ENCODE measurements around the gene CPT2. TPM values are rescaled to one million over a fixed set of nuclear protein-coding genes. Genes with fewer than 3 reads are reported as not detected.

The CPT2 gene
- total RNA-seq, 3 donors from 2014 or later: 30.1 to 75.3 (median 52.3) TPM

DNA sequence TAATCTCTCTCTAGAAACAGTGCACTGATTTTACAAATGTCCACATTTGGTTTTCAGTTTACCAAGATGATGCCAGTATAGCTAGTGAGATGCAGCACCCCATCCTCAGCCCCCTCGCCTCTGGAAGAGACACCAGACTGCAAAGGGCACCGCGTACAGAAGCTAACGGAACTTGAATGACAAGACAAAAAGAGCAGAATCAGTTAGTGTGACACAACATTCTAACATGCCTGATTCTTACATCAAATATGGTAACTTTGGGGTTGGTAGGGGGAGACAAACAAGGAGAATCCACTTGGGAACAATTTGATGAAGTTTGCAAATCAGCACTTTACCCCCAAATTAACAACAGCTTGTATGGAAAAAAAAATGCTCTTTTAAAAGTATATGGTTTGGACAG is 45.8 kb downstream of the CPT2 start:
- Histone ChIP-seq H3K4me1 (ENCODE audit: low read depth) (peaks cover 5% of the 10 kb centered on the region), H3K4me3 (no peak overlapping the region), H3K9me3 (no peaks in the 10 kb centered on the region), H3K36me3 (ENCODE audit: low read depth) (no peaks in the 10 kb centered on the region)
- ATAC-seq (no peak), DNase-seq (no peak)
- intact Hi-C loops (cut with DNase I, micrococcal nuclease): no loop called here
- TF ChIP-seq, protein P1, sequence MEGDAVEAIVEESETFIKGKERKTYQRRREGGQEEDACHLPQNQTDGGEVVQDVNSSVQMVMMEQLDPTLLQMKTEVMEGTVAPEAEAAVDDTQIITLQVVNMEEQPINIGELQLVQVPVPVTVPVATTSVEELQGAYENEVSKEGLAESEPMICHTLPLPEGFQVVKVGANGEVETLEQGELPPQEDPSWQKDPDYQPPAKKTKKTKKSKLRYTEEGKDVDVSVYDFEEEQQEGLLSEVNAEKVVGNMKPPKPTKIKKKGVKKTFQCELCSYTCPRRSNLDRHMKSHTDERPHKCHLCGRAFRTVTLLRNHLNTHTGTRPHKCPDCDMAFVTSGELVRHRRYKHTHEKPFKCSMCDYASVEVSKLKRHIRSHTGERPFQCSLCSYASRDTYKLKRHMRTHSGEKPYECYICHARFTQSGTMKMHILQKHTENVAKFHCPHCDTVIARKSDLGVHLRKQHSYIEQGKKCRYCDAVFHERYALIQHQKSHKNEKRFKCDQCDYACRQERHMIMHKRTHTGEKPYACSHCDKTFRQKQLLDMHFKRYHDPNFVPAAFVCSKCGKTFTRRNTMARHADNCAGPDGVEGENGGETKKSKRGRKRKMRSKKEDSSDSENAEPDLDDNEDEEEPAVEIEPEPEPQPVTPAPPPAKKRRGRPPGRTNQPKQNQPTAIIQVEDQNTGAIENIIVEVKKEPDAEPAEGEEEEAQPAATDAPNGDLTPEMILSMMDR (IDR thresholded peaks at IDR 0.05): no peak

DNA sequence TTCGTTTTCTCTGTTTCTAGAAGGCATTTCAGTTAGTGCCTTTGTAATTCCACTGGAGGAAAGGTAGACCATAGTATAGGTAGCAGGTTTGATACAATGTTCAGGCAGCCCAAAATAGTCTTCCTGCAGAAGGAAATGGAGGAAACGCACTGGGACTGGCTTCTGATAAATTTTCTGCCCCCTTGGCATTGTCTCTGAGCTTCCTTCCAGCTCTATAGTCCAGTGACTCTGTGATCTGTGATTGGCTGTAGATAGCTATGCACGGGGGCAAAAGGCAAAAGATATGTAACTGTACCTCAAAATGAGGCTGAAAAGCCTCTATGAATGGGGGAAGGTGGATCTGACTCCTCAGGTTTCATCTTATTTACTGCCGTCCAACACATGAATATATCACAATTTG is 47.5 kb downstream of the CPT2 start:
- intact Hi-C loops (cut with DNase I, micrococcal nuclease): no loop called here
- ATAC-seq: no peak
- TF ChIP-seq, protein P1 (IDR thresholded peaks at IDR 0.05): no peak
- DNase-seq: no peak
- H3K9me3 ChIP-seq: no peaks in the 10 kb centered on the region
- H3K36me3 ChIP-seq (ENCODE audit: low read depth): no peaks in the 10 kb centered on the region
- no peaks in the 10 kb centered on the region for H3K4me1 ChIP-seq (ENCODE audit: low read depth)
- H3K4me3 ChIP-seq: no peak overlapping the region

DNA sequence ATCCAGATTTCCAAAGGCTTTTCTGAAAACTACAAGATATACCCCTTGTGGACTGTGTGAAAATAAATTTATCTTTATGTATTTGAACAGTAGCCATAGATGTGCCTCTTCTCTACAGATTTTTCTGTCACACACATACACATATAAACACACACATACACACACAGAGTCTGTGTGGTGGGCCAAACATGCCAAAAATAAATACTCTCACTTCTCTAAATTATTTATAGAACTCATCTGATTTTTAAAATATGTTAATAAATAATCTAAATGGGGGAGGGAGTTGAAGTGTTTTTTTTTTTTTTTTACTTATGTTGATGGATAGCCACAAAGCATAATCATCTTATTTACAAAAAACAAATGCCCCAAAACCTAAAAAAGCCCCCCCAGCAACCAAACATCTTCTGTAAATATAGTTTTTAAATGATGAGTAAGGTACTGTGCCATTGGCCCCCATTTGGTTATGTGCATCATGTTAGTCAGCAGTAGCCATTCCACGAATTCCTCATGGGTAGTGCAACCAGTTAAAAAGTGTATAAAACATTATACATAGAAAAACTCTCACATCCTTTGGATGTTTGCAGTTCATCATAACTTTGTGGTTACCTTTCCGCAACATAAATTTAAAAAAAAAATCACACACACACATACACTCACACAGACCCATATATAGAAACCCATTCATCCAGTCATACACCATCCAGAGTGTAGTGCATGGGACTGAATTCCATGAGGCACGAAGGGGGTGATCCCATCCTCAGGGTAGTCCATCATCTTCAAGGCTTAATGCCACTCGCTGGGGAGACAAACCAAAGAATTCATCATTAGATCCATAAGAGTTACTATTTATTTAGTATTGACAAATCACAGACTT is 49.9 kb downstream of the CPT2 start:
- DNase-seq (no peak), ATAC-seq (no peak)
- H3K4me1 ChIP-seq (ENCODE audit: low read depth): no peaks in the 10 kb centered on the region
- intact Hi-C loops (cut with DNase I, micrococcal nuclease): no loop called here
- TF ChIP-seq, protein P1 (IDR thresholded peaks at IDR 0.05): no peak
- no peaks in the 10 kb centered on the region for H3K9me3 ChIP-seq
- no peak overlapping the region for H3K4me3 ChIP-seq
- H3K36me3 ChIP-seq (ENCODE audit: low read depth): no peaks in the 10 kb centered on the region

DNA sequence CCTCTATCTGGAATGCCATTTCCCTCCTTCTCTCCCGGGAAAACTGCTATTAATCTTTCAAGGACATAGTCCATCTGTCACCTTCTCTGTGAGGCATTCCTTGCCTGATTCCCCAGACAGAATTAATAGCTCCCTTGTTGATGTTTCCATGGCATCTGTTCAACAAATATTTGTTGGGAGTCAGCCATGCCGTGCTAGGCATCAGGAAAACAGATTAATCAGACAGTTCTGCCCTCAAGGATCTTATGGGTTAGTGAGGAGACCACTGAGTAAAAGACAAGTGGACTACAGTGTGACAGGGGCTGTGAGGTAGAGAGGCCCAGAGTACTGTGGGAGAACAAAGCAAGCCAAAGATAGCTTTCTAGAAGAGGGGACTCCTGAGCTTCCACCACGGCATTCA is 53.1 kb downstream of the CPT2 start:
- Histone ChIP-seq H3K9me3 (no peaks in the 10 kb centered on the region), H3K4me3 (no peak overlapping the region), H3K36me3 (ENCODE audit: low read depth) (no peaks in the 10 kb centered on the region), H3K4me1 (ENCODE audit: low read depth) (no peaks in the 10 kb centered on the region)
- ATAC-seq (no peak), DNase-seq (no peak)
- TF ChIP-seq, protein P1 (IDR thresholded peaks at IDR 0.05): no peak
- intact Hi-C loops (cut with DNase I, micrococcal nuclease): no loop called here

DNA sequence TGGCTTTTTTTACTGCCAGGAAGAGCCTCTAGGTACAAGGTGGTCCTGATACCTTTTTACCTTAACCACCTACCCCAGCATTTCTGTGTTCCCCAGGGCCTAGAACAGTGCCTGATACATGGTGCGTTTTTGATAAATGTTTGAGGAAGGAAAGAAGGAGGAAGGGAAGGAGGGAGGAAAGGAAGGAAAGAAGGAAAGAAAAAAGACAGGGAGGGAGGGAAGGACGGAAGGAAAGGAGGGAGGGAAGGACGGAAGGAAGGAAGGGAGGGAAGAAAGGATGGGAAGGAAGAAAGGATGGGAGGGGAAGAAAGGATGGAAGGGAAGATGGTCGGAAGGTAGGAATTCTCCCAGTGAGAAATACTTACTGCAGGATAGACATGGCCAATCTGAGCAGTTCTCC is 53.7 kb downstream of the CPT2 start:
- TF ChIP-seq, protein P1 (IDR thresholded peaks at IDR 0.05): no peak
- ATAC-seq (no peak), DNase-seq (no peak)
- intact Hi-C loops (cut with DNase I, micrococcal nuclease): no loop called here
- no peak overlapping the region for H3K4me3 ChIP-seq
- H3K9me3 ChIP-seq: no peaks in the 10 kb centered on the region
- no peaks in the 10 kb centered on the region for H3K4me1 ChIP-seq (ENCODE audit: low read depth)
- H3K36me3 ChIP-seq (ENCODE audit: low read depth): no peaks in the 10 kb centered on the region
